ENCODE results near the gene PHF12.

Gene PHF12

GRCh38 chr17:28968231-28968913 lies 17.1 kb upstream of the PHF12 start:
- TF ChIP-seq GATA2 (IDR thresholded peaks at IDR 0.05; ENCODE audit: low read depth, low read length): no peak
- no peak for TF ChIP-seq GATA3 (IDR thresholded peaks at IDR 0.05; ENCODE audit: low read depth, low read length)

DNA sequence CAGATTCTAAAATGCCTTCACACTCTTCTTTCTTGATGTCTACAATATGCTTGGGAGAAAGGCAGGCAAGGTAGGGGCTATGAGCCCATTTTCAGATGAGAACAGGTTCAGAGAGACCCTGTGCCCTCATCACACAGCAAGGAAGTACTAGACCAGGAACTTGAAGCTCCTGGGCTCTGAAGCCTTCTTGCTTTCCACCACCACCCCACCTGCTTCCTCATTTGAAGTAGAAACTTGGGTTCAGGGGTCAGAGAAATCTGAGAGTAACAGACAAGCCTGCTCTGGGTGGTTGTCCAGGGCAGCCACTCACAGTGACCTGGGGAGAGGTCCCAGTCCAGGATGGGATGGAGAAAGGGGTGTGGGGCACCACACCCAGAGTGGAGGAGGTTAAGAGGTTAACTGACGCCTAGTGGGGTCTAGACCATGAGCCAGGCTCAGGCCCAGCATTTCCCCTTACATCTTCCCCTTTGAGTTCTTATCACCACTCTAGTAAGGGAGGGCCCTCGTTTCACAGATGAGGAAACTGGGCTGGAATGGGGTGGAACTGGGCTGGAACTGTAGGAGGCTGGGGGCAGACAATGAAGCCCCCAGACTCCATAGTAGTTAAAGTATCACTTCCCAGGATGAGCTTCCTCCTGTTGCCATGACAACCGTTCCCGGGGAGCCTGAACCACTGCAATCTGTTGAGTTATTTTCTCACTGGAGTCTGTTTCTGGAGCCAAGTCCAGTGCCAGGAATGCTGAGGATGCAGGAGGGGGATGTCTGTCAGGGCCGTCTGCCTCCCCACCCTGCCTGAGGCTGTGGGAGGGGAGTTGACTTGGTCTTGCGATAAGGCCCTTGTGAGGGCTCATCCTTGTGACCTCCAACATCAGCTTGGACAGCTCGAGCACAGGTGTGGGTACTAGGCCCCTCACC lies 16.2 kb upstream of the PHF12 start:
- no peak for TF ChIP-seq GATA3 (IDR thresholded peaks at IDR 0.05; ENCODE audit: low read depth, low read length)
- no peak for TF ChIP-seq GATA2 (IDR thresholded peaks at IDR 0.05; ENCODE audit: low read depth, low read length)

DNA sequence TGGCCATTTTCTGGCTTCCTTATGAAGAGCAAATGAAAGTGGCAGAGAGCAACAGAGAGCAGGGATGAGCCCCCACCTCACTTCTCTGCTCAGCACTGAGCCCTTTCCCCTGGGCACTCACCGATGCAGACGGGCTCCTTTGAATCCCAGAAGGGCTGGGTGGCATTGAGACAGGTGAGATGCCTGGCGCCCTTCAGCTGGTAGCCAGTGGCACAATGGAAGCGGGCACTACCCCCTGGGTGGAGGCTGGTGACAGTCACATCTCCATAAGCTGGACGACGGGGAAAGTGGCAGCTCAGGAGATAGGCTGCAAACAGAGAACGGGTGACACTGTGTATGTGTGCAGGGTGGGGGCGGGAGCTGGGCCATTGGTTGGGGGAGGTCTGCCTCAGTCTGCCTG lies 12.5 kb upstream of the PHF12 start:
- TF ChIP-seq GATA2 (IDR thresholded peaks at IDR 0.05; ENCODE audit: low read depth, low read length) (no peak), GATA3 (IDR thresholded peaks at IDR 0.05; ENCODE audit: low read depth, low read length) (no peak)

- TF ChIP-seq GATA2 (IDR thresholded peaks at IDR 0.05; ENCODE audit: low read depth, low read length) (no peak), GATA3 (IDR thresholded peaks at IDR 0.05; ENCODE audit: low read depth, low read length) (no peak)
Observed at GRCh38 chr17:28963055-28963611, 11.8 kb upstream of the PHF12 start.

GRCh38 chr17:28961391-28961790 lies 10.1 kb upstream of the PHF12 start:
- TF ChIP-seq GATA2 (IDR thresholded peaks at IDR 0.05; ENCODE audit: low read depth, low read length): no peak
- TF ChIP-seq GATA3 (IDR thresholded peaks at IDR 0.05; ENCODE audit: low read depth, low read length): no peak

DNA sequence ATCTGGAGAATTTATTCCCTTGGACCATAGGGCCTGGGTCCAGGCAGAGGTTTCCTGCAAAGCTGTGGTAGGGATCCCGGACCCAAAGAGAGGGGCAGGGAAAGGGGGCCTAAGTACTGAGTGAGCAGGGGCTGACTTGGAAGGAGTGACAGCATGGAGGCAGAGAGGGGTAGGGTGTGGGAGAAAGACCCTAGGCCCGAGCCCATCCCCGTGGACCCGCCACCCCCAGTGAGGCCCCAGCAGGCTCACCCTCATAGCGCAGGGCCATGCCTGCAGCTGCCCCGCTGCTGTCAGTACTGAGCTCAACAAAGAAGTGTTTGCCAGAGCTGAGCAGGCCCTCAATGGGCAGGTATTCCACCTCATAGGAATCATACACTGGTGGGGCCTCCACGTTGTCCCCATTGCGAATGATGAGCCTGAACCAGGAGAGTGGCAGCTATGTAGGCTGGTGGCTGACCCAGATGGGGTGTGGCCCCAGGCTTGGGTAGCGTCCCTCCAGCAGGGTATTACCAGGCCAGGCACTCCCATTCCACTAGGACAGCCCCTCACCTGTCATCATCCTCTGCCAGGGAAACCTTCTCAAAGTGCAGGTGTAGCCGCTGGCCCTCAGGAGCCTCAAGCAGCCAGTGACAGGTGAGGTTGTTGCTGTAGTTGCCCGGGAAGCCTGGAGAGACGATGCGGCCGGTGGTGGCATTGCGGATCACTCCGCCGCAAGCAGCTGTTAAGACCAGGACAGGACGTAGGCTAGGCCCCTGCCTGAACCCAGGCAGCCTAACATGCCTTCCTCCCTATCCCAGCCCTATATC lies 9.1 kb upstream of the PHF12 start:
- TF ChIP-seq GATA2 (IDR thresholded peaks at IDR 0.05; ENCODE audit: low read depth, low read length) (no peak), GATA3 (IDR thresholded peaks at IDR 0.05; ENCODE audit: low read depth, low read length) (no peak)

- TF ChIP-seq GATA3 (IDR thresholded peaks at IDR 0.05; ENCODE audit: low read depth, low read length): no peak
- TF ChIP-seq GATA2 (IDR thresholded peaks at IDR 0.05; ENCODE audit: low read depth, low read length): no peak
Observed at GRCh38 chr17:28959471-28959871, 8.2 kb upstream of the PHF12 start.

- no peak for TF ChIP-seq GATA2 (IDR thresholded peaks at IDR 0.05; ENCODE audit: low read depth, low read length)
- TF ChIP-seq GATA3 (IDR thresholded peaks at IDR 0.05; ENCODE audit: low read depth, low read length): no peak
Observed at GRCh38 chr17:28958820-28959455, 7.6 kb upstream of the PHF12 start.

DNA sequence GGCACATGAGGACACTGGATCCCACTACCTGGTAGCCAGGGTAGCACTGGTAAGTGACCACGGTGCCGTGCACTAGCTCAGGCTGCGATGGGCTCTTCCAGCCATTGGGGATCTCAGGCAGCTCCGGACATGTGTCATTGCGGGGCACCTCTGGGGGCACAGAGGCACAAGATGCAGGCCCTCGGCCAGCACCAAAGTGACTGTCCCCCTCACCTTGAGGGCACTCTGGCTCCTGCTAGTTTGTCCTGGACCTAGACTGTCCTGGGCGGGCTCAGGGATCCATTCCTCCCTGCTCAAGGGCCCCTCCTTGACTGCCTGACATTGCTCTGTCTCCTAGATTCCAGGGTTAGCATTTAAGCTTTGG lies 6.7 kb upstream of the PHF12 start:
- no peak for TF ChIP-seq GATA2 (IDR thresholded peaks at IDR 0.05; ENCODE audit: low read depth, low read length)
- no peak for TF ChIP-seq GATA3 (IDR thresholded peaks at IDR 0.05; ENCODE audit: low read depth, low read length)

DNA sequence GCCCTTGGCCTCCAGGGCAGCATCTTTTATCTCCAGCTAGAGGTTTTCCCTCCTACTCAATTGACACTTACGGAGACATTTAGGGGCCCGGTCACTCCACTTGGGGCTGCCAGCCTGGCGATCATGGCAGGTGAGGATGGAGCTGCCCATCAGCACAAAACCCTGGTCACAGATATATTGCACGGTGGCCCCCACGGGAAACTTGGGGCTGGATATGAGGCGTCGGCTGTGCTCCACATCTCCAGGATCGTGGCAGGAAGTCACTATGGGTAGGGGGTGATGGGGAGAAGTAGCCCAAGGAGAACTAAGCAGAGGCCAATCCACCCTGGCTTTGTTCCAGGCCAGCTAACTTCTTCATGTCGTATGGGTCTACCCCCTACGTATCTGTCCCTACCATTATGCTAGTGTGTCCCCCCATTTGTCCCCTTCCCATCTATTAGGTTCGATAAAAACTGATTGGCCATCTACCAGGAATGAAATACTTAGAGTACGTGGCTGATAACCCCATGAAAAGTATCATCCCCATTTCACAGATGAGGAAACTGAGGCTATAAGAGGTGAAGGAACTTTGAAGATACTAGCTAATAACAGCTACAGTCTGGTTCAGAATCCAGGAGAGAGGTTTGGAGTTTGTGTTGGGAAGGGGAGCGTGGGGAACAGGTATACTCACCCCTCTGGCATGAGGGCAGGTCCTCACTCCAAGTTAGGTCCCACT lies 6.1 kb upstream of the PHF12 start:
- TF ChIP-seq GATA3 (IDR thresholded peaks at IDR 0.05; ENCODE audit: low read depth, low read length) (no peak), GATA2 (IDR thresholded peaks at IDR 0.05; ENCODE audit: low read depth, low read length) (no peak)

DNA sequence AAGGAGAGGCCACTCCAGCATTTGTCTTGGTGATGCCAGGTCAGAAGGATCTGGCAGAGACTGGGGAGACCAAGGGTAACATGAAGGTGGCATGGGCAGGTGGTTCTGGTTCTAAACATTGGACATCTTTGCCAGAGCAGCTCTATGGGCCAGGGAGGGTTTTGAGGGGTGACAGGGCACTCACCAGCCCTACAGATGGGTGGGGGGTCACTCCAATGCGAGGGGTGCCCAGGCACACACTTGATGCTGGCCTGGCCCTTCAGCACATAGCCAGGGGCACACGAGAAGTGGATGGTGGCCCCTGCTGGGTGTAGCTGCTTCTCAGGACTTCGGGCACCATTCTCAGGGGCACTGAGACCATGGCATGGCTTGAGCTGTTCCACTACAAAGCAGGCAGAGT lies 5.5 kb upstream of the PHF12 start:
- TF ChIP-seq GATA2 (IDR thresholded peaks at IDR 0.05; ENCODE audit: low read depth, low read length): no peak
- no peak for TF ChIP-seq GATA3 (IDR thresholded peaks at IDR 0.05; ENCODE audit: low read depth, low read length)

- TF ChIP-seq GATA2 (IDR thresholded peaks at IDR 0.05; ENCODE audit: low read depth, low read length): no peak
- no peak for TF ChIP-seq GATA3 (IDR thresholded peaks at IDR 0.05; ENCODE audit: low read depth, low read length)
Observed at GRCh38 chr17:28956112-28956511, 4.8 kb upstream of the PHF12 start.

DNA sequence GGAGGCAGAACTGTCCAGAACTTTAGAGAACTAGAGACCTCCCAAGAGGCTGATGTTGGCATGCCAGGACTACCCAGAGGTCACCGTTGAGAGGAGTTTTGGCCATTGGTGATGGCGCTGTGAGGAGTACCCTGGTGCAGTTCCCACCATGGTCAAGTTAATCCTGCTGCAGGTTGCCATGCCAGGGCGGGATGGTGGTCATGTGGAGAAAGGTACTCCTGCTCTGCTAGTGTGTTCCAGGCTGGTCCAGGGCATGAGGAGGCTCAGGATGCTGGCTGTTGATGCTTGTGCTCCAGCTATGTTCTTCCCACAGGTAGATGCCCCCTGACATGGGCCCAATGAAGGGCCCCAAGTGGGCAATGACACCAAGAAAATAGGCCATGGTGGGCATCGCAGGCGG lies 4.1 kb upstream of the PHF12 start:
- no peak for TF ChIP-seq GATA2 (IDR thresholded peaks at IDR 0.05; ENCODE audit: low read depth, low read length)
- no peak for TF ChIP-seq GATA3 (IDR thresholded peaks at IDR 0.05; ENCODE audit: low read depth, low read length)

Data from SH-SY5Y (cell line).